ENCODE data around the gene ADGRG3.

ADGRG3 gene

GRCh38 chr16:57668263-57668571 is at the start of gene ADGRG3:
Gene ADGRG3, plus strand, starts transcription at chr16:57668306. Its CDS starts 42 bp downstream, at chr16:57668348.
- DNase-seq, result no peak

DNA sequence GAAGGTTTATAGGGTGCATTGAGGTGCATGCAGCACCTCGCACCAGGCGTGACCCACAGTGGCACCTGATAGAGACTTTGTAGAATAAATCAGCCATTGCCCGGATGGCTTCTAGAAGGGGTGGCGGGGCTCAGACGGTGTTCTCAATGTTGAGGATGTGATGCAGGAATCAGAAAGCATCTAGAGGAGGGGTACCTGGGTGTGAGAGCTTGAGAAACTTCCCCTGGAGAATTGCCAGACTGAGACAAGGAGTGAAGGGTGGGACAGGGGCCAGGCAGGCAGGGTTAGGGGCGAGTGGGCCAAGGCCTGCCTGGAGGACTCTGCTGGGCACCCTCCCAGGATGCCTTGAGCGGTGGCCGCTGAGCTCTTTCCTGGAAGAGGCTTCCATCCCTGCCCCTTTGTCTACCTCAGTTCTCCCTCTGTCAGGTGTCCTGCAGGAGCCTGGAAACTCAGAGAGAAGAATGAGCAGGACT is 48.9 kb upstream of the ADGRG3 start:
- no peak for DNase-seq

DNA sequence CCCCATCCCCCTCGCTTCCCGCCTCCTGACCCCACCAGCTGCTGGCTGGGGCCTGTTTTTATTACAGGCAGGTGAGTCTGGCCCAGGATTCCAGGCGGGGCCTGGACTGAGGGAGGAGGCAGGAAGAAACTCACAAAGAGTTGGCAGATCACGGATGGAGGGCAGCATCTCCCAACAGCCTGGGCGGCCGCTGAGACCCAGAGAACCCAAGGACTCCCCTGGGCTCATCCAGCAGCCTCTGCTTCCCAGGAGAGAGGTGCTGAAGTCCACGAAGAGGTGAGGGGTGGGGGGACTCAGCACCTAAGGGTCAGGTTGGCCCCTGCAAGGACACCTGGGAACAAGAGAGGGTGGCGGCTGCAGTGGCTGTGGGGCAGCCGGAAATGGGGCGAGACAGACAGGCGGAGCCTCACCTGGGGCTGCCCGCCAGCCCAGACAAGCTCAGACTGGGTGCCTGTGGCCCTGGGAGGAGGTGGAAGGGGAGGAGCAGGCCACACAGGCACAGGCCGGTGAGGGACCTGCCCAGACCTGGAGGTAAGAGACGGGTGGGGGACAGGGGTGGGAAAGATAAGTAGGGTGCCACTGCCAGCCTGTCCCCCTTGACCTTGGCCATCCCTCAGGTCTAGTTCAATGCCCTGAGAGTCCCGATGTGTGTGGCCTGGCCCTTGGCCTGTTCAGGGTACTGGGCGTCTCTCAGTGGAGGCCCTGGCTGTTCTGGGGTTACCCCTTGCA is 48.3 kb upstream of the ADGRG3 start:
- DNase-seq, result no peak

DNA sequence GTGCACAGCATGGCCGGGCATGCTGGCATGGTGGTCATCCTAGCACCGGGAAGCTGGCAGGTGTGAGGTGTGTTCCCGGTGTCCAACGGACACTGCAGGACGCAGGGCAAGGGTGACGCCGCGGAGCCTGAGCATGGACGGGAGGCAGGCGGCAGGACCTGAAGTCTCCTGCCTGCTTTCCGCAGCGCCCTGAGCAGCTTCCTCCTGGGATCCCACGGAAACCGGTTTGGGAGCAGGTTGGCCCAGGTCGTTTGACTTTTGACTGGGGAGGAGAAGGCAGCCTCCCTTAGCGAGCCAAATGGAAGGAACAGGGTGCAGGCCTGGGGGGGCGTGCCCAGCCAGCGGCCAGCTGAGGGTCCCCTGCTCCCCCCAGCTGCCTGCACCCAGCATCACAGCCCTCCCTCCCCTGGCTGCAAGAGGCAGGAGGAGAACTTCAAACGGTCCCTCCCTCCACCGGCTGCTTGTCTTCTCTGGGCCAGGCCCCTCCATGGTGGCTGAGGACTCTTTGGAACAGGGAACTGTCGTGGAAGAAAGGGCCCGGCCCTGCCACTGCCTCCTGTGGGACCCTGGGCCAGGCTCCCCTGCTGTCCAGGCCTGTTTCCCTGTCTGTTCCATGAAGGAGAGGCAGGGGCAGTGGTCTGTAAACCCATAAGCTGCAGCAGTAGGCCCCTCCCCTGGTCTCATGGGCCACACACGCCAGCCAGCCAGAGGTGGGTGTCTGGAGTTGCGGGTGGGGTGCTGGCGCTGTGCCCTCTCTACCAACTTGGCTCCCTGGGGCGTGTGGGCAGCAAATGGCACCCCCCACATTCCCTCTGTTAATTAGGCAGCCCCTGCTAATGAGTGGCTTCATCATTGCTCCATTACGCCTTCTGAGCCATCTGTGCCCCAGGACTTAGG is 47.5 kb upstream of the ADGRG3 start:
- DNase-seq, result no peak

GRCh38 chr16:57621521-57622271 is 46.4 kb upstream of the ADGRG3 start:
- DNase-seq, result no peak

DNA sequence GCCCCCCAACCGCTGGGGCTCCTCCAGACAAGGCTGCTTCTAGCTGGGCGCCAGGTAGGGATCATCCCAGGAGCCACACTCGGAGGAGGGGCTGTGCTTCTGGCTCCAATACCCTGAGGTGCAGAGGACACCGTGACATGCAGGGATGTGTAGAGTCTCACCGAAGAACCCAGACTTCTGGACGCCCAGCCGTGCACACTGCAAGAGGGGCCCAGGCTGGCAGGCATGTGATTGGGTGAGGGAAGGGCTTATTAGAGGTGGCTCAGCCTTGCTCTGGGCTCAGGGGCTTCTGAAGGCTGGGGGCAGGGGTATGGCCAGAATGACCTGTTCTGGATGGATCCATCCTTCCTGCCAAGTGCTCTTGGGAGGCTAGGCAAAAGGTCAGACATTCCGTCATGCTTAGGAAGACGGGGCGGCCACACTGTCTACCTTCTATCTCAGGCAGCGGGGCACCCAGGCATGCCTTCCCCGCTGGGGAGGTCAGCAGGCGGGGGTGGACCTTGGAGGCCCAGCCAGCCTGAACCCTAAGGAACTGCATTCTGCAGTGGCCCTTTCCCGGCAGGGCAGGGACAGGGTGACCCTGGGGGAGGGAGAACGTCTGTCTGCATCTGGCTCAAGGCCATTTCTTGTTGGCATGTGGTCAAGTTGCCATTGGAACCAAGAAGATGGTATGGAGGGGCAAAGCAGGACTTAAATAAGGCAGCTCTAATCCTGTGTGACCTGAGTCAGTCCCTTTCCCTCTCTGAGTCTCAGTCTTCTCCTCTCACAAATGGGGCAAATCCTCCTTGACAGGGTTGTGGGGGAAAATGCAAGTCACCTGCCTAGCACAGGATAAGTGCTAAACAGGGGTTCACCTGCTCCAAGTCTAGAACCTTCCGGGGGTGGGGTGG is 45.5 kb upstream of the ADGRG3 start:
- no peak for DNase-seq

- DNase-seq, result no peak
Observed at GRCh38 chr16:57623251-57624043, 44.7 kb upstream of the ADGRG3 start.

DNA sequence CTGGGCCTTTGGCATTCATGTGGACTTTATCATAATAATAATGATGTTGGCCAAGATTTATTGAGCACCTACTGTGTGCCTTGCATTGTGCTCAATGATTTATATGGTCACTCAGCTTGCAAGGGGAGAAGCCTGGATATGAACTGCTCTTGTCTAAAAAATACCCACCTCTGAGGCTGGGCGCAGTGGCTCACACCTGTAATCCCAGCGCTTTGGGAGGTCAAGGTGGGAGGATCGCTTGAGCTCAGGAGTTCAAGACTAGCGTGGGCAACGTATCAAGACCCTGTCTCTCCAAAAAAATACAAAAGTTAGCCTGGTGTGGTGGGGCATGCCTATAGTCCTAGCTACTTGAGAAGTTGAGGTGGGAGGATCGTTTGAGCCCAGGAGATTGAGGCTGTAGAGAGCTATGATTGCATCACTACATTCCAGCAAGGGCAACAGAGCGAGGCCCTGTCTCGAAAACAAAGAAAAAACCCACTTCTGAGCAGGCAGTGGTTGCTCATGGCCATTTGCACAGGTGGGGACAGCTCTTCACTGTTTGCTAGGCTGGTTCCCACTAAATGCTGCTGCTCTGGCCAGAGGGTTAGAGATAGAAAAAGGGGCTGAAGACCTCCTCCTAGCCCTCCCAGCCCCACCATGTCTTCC is 43.9 kb upstream of the ADGRG3 start:
- DNase-seq, result no peak

DNA sequence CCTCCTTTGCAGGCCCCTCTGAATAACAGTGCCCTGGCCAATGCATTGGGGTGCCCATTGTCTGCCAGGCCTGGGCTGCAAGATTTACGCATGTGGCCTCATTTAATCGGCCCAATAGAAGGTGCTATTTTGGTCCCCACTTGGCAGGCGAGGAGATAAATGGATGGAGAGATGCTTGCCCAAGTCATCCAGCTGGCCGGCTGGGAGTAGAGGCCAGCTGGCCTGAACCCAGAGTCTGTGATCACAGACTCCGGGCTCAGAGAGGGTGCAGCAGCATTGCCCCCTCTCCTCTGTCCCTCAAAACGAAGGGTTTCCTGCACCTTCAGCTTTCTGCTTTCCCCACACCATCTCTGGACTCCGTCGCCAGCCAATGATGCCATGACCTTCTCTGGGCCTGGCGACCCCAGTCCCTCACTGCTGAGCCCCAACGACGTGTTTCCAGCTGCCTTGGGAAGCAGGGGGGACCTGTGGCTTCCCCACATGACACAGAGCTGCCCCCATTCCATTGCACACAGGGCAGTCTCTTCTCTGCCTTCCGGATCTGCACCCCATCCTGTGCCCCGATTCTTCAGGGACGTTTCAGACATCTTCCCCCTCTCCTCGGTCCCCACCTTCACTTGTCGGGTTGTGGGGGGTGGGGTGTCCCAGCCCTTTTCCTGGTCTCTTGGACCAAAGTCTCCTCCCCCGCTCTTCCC is 43.2 kb upstream of the ADGRG3 start:
- no peak for DNase-seq

DNA sequence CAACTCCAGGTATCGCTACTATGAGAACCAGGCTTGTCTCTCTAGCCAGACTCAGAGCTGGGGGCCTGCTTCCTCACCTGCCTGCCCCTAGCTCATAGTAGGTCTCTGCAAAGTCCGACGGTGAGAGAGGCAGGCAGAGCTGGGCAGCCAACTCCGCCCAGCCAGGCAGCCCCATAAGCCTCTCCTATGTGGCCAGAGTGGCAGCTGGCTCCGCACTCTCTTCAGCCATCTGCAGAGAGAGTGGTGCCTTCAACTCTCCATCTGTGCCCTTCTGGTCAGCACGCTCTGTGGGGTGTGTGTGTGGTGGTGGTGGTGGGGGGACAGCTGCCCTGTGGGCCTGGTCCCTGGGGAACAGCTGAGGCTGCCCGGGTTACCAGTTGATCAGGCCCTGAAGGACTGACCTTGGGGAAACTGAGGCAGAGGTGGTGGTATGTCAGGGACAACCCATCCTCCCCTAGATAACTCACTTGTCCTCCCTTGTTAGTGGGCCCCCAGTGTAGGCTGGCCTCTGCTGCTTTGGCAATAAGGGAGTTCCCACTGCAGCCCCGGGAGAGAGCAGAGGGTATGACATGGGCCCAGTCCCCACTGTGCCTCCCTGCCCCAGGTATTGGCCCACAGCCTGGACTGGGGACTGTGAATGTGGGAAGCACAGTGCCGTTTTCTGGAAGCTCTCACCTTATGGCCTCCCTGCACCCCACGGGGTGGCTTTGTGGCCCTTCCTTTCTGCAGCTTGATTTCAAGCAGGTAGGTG is 41.5 kb upstream of the ADGRG3 start:
- DNase-seq, result no peak

DNA sequence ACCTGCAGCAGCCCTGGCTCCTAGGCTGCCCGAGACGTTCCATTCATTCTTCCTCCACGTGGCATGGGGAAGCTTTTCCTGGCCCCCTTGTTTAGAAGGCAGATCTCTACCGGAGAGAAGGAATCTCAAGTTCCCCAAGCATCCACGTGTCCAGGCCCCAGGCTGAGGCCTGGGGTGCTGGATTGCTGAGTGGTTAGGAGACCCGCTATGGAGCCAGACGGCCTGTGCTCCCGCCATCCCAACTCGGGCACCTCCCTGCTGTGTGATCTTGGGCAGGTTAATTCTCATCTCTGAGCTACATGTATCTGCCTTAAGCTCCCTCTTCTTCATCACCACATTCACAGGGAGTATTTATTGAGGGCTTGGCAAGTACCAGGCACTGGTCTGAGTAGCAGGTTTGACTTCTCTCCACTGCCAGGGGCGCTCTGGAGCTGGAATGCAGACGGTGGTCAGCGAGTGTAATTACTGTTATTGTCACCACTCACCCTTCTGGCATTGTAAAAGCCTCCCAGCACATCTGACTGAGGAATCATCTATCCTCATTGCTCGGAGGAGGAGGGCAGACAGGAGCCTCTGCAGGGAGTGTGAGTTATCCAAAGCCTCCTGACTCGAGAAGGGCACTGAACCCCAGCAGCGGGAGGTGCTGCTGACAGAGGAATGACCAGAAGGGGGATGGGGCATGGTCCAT is 40.8 kb upstream of the ADGRG3 start:
- DNase-seq, result peak; percentile 7

DNA sequence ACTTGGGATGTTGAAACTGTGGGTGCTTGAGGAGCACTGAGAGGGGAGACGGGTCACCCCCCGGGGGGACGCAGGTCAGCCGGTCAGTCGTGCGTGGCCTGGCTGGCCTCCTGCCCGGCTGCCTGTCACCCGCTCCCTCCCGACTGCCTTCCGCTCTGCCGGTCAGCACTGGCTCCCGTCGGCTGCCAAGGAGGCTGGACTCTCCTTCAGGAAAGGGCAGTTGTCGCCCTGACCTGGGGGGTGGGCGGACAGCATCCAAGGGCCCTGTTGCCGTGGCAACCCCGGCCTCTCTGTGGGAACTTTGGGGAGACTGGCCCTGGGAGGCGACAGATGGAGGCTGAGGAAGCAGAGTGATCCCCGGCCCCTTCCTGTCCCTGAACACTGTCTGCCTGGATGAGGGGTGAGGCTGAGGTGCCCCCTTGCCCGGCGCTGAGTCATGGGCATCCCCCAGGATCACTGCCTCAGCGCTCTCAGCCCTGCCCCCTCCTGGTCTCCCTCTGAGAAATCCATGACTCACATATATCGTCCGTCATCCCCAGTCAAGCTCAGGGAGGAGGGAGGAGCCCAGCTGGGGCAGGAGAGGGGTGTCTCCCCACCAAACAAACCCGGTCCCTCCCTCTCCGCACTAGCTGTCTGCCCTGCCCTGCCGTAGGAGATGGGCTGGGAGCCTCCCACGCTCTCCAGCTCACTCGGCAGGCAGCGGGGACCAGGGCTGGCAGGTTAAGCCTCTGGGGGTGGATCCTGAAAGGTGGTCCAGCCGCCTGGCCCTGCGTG is 39.9 kb upstream of the ADGRG3 start, which contains the start of gene ADGRG1:
ADGRG1 (plus strand) TSS at position 623 of the 774 bp plus-strand sequence. CDS start 21,658 bp downstream, outside the sequence.
- DNase-seq, result peak; percentile 54

GRCh38 chr16:57628783-57629293 is 39.3 kb upstream of the ADGRG3 start:
- no peak for DNase-seq

DNA sequence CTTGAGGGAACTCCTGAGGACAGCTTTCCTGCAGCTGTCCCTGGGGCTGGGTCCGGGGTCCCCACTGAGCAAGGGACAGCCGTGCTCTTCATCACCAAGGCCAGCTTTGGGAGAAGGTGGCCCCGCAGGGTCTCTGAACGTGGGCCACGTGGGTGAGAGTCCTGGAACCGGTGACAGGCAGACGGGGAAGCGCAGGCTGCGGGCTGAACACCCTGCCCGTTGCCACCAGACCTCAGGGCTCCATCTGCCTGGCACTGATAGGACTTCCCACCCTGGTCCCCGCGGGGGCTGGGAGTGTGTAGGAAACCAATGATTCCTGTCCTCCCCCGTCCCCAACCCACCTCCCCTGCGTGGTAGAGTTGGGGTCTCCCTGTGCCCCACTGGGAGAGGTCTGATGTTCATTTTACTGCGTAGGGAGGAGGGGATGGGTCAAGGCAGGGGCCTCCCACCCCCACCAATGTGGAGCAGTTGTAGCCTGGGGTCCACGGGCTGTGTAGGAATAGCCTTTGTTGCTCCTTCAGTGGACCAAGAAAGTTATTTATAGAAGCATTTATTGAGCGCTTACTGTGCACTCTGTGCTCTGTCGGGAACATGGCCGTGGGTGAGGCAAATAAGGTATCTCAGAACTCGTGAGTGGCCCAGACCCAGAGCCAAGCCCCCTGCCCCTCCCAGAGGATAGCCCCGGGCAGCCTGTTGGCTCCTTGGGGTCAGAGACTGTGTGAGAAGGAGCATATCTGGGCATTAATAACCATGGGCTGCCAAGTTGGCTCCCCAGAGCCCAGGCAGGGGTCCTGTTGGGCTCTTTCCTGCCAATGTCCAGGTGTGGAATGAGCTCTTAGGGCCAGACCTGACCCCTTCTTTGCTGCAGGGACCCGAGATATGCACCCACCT is 38.3 kb upstream of the ADGRG3 start:
- no peak for DNase-seq

GRCh38 chr16:57630407-57630797 is 37.7 kb upstream of the ADGRG3 start:
- DNase-seq, result no peak

All from NCI-H2227 treated with DMSO at 0.1 percent for 48 hours (cell line).